GM18951 (cell line): ENCODE data around the gene RAD51B.
"Not testable (repeated sequence)": the region's sequence is repeated elsewhere in the genome, so short reads cannot be mapped to it uniquely, and the experiment has no call there.

Experiments used
- POLR2A ChIP-seq: IDR thresholded peaks from 4 replicates; pipeline ENCODE4 v1.6.1; 2011; ENCODE audit warnings: mild to moderate bottlenecking; ENCODE audit not compliant: insufficient read length, insufficient read depth; ENCODE audit errors: extremely low read depth
- in situ Hi-C: fragments of 300-500 bp; cut with MboI; formaldehyde crosslinking; loops from one replicate; pipeline ENCODE4 v1.12.0; 2022; ENCODE audit warnings: low sequenced_read_pairs, mixed read lengths, inconsistent platforms; ENCODE audit not compliant: unreplicated experiment

Gene RAD51B

GRCh38 chr14:67950386-67950785 lies 130.8 kb downstream of the RAD51B start:
- in situ Hi-C loops = no loop called here

GRCh38 chr14:67951529-67952135 lies 132.1 kb downstream of the RAD51B start:
- no peak for TF ChIP-seq POLR2A
- in situ Hi-C loops = no loop called here

More at GRCh38 chr14:67950386-67950785, 130.8 kb downstream of the RAD51B start:
- no peak for TF ChIP-seq POLR2A

- no peak for TF ChIP-seq POLR2A
- in situ Hi-C loops = no loop called here
Observed at GRCh38 chr14:67952381-67952780, 132.8 kb downstream of the RAD51B start.

- TF ChIP-seq POLR2A = no peak
- in situ Hi-C loops = no loop called here
Observed at GRCh38 chr14:67952786-67953185, 133.2 kb downstream of the RAD51B start.

- in situ Hi-C loops = no loop called here
- no peak for TF ChIP-seq POLR2A
Observed at GRCh38 chr14:67955261-67955660, 135.7 kb downstream of the RAD51B start.

- no peak for TF ChIP-seq POLR2A
- in situ Hi-C loops = no loop called here
Observed at GRCh38 chr14:67957946-67958345, 138.4 kb downstream of the RAD51B start.

- no peak for TF ChIP-seq POLR2A
- in situ Hi-C loops = no loop called here
Observed at GRCh38 chr14:67961676-67962075, 142.1 kb downstream of the RAD51B start.

- no peak for TF ChIP-seq POLR2A
- in situ Hi-C loops = no loop called here
Observed at GRCh38 chr14:67962215-67962644, 142.7 kb downstream of the RAD51B start.

GRCh38 chr14:67963545-67963944 lies 144.0 kb downstream of the RAD51B start:
- no peak for TF ChIP-seq POLR2A
- in situ Hi-C loops = no loop called here

- no peak for TF ChIP-seq POLR2A
- in situ Hi-C loops = no loop called here
Observed at GRCh38 chr14:67963960-67964812, 144.6 kb downstream of the RAD51B start.

- in situ Hi-C loops = no loop called here
- TF ChIP-seq POLR2A = no peak
Observed at GRCh38 chr14:67965696-67966095, 146.1 kb downstream of the RAD51B start.

GRCh38 chr14:67967206-67967605 lies 147.6 kb downstream of the RAD51B start:
- no peak for TF ChIP-seq POLR2A
- in situ Hi-C loops = no loop called here

- in situ Hi-C loops = not testable (repeated sequence)
Observed at GRCh38 chr14:67967970-67968369, 148.4 kb downstream of the RAD51B start.

GRCh38 chr14:67970923-67971322 lies 151.3 kb downstream of the RAD51B start:
- TF ChIP-seq POLR2A = no peak
- in situ Hi-C loops = no loop called here
